ENCODE results near the gene SUV39H2.
"Not testable (repeated sequence)": the region's sequence is repeated elsewhere in the genome, so short reads cannot be mapped to it uniquely, and the experiment has no call there.

The SUV39H2 gene

GRCh38 chr10:14879124-14879927 is 660 bp downstream of the SUV39H2 start:
- DNase-seq = no peak

- DNase-seq = no peak
Measured at GRCh38 chr10:14879928-14880193, 1.2 kb downstream of the SUV39H2 start.

GRCh38 chr10:14880229-14880628 is 1.6 kb downstream of the SUV39H2 start:
- DNase-seq = no peak

- DNase-seq = no peak
Measured at GRCh38 chr10:14884082-14884481, 5.4 kb downstream of the SUV39H2 start.

GRCh38 chr10:14889318-14889717 is 10.7 kb downstream of the SUV39H2 start:
- DNase-seq = no peak

GRCh38 chr10:14891151-14891550 is 12.5 kb downstream of the SUV39H2 start:
- DNase-seq = no peak

GRCh38 chr10:14904316-14904732 is 25.7 kb downstream of the SUV39H2 start:
- DNase-seq = peak; percentile 31

GRCh38 chr10:14904864-14905263 is 26.2 kb downstream of the SUV39H2 start:
- no peak for DNase-seq

- DNase-seq = no peak
Measured at GRCh38 chr10:14905890-14906289, 27.2 kb downstream of the SUV39H2 start.

- DNase-seq = no peak
Measured at GRCh38 chr10:14906765-14907164, 28.1 kb downstream of the SUV39H2 start.

GRCh38 chr10:14907591-14907990 is 28.9 kb downstream of the SUV39H2 start:
- DNase-seq = not testable (repeated sequence)

- DNase-seq = no peak
Measured at GRCh38 chr10:14909101-14909500, 30.4 kb downstream of the SUV39H2 start.

- no peak for DNase-seq
Measured at GRCh38 chr10:14910953-14911352, 32.3 kb downstream of the SUV39H2 start.

GRCh38 chr10:14911801-14912200 is 33.1 kb downstream of the SUV39H2 start:
- no peak for DNase-seq

- DNase-seq = no peak
Measured at GRCh38 chr10:14916600-14916999, 37.9 kb downstream of the SUV39H2 start.

GRCh38 chr10:14917827-14918226 is 39.2 kb downstream of the SUV39H2 start:
- DNase-seq = no peak

GRCh38 chr10:14918964-14919363 is 40.3 kb downstream of the SUV39H2 start:
- no peak for DNase-seq

- DNase-seq = no peak
Measured at GRCh38 chr10:14924013-14924412, 45.3 kb downstream of the SUV39H2 start.

GRCh38 chr10:14925268-14925667 is 46.6 kb downstream of the SUV39H2 start:
- no peak for DNase-seq

- DNase-seq = no peak
Measured at GRCh38 chr10:14926061-14926470, 47.4 kb downstream of the SUV39H2 start.

- DNase-seq = no peak
Measured at GRCh38 chr10:14926722-14927416, 48.2 kb downstream of the SUV39H2 start.

GRCh38 chr10:14930610-14931009 is 51.9 kb downstream of the SUV39H2 start:
- DNase-seq = no peak

GRCh38 chr10:14936584-14936983 is 57.9 kb downstream of the SUV39H2 start:
- no peak for DNase-seq

GRCh38 chr10:14938971-14939370 is 60.3 kb downstream of the SUV39H2 start:
- peak; percentile 20 for DNase-seq
